Neural cell (in vitro differentiated cells): ENCODE data around the gene GPATCH3. TPM values are rescaled to one million over a fixed set of nuclear protein-coding genes. Genes with fewer than 3 reads are reported as not detected.

Experiments used
- H2AFZ ChIP-seq: fragments of 200-600, 300-800 bp; sonication (generic), shearing (Covaris generic); 2 replicates; pipeline ENCODE4 v1.6.0; 2014; ENCODE audit warnings: low read depth, mild to moderate bottlenecking, antibody characterized with exemption, low read length, moderate library complexity
- H3F3A ChIP-seq: fragments of 200-600 bp; shearing (Covaris generic); 2 replicates; pipeline ENCODE4 v1.6.1; 2016; ENCODE audit warnings: mild to moderate bottlenecking, moderate library complexity, mixed read lengths, antibody characterized with exemption, low read length; ENCODE audit not compliant: insufficient read depth, poor library complexity, severe bottlenecking
- H3K27ac ChIP-seq: fragments of 200-600, 300-800 bp; sonication (generic), shearing (Covaris generic); 2 replicates; pipeline ENCODE4 v1.5.1; 2014; ENCODE audit warnings: mild to moderate bottlenecking, low read length, moderate library complexity
- H3K27me3 ChIP-seq: fragments of 300-800, 200-600 bp; sonication (generic), shearing (Covaris generic); 2 replicates; pipeline ENCODE4 v1.6.0; 2014; ENCODE audit warnings: mild to moderate bottlenecking, low read depth, low read length, moderate library complexity; ENCODE audit not compliant: insufficient read depth
- H3K36me3 ChIP-seq: fragments of 300-800, 200-600 bp; sonication (generic), shearing (Covaris generic); 2 replicates; pipeline ENCODE4 v1.5.1; 2014; ENCODE audit warnings: mild to moderate bottlenecking, antibody characterized with exemption, low read length, moderate library complexity; ENCODE audit not compliant: insufficient read depth
- H3K4me2 ChIP-seq: fragments of 300-800, 200-600 bp; sonication (generic), shearing (Covaris generic); 2 replicates; pipeline ENCODE4 v1.6.0; 2014; ENCODE audit warnings: mild to moderate bottlenecking, low read length
- H3K4me3 ChIP-seq: fragments of 300-800, 200-600 bp; sonication (generic), shearing (Covaris generic); 2 replicates; pipeline ENCODE4 v1.5.1; 2014; ENCODE audit warnings: mild to moderate bottlenecking, low read length, moderate library complexity
- H3K79me2 ChIP-seq: fragments of 200-600 bp; shearing (Covaris generic); replicated peaks from 2 replicates; pipeline ENCODE4 v1.6.0; 2014; ENCODE audit warnings: mild to moderate bottlenecking, low read length, moderate library complexity; ENCODE audit not compliant: insufficient read depth
- H3K9ac ChIP-seq: fragments of 300-800, 200-600 bp; sonication (generic), shearing (Covaris generic); 2 replicates; pipeline ENCODE4 v1.6.1; 2016; ENCODE audit warnings: mild to moderate bottlenecking, low read length, mixed read lengths
- H3K9me2 ChIP-seq: fragments of 200-600 bp; shearing (Covaris generic); 2 replicates; pipeline ENCODE4 v1.6.1; 2016; ENCODE audit warnings: mild to moderate bottlenecking, low read length, mixed read lengths; ENCODE audit not compliant: insufficient read depth
- H3K9me3 ChIP-seq: fragments of 200-600, 300-800 bp; sonication (generic), shearing (Covaris generic); 2 replicates; pipeline ENCODE4 v1.6.1; 2016; ENCODE audit warnings: mild to moderate bottlenecking, mixed run types, low read length, moderate library complexity, mixed read lengths
- H4K20me1 ChIP-seq: fragments of 200-600 bp; shearing (Covaris generic); 2 replicates; pipeline ENCODE4 v1.6.1; 2016; ENCODE audit warnings: mild to moderate bottlenecking, mixed run types; ENCODE audit not compliant: insufficient read depth
- CTCF ChIP-seq: fragments of 450-650 bp; IDR thresholded peaks from 2 replicates; pipeline ENCODE4 v1.5.1; 2014; ENCODE audit warnings: antibody characterized with exemption, mild to moderate bottlenecking, moderate library complexity; ENCODE audit not compliant: poor library complexity, severe bottlenecking
- EP300 ChIP-seq: fragments of 450-650 bp; conservative IDR thresholded peaks from 2 replicates; pipeline ENCODE4 v1.6.1; 2014; ENCODE audit warnings: antibody characterized with exemption, mild to moderate bottlenecking, moderate library complexity; ENCODE audit not compliant: poor library complexity, severe bottlenecking
- EZH2 ChIP-seq: fragments of 200-600, 300-800 bp; shearing (Covaris generic), sonication (generic); IDR thresholded peaks from 2 replicates; pipeline ENCODE4 v1.6.1; 2014; ENCODE audit warnings: antibody characterized with exemption, low read length, borderline replicate concordance, mild to moderate bottlenecking; ENCODE audit not compliant: insufficient read depth, poor library complexity, severe bottlenecking
- MXI1 ChIP-seq: fragments of 450-650 bp; conservative IDR thresholded peaks from 2 replicates; pipeline ENCODE4 v1.6.1; 2014; ENCODE audit warnings: antibody characterized with exemption, mild to moderate bottlenecking; ENCODE audit not compliant: poor library complexity, severe bottlenecking
- POLR2AphosphoS5 ChIP-seq: IDR thresholded peaks from 2 replicates; pipeline ENCODE4 v1.6.1; 2012
- RAD21 ChIP-seq: fragments of 450-650 bp; conservative IDR thresholded peaks from 2 replicates; pipeline ENCODE4 v1.6.1; 2014; ENCODE audit warnings: antibody characterized with exemption, mild to moderate bottlenecking, moderate library complexity
- SMC3 ChIP-seq: fragments of 450-650 bp; conservative IDR thresholded peaks from 2 replicates; pipeline ENCODE4 v1.6.1; 2014; ENCODE audit warnings: antibody characterized with exemption, mild to moderate bottlenecking, moderate library complexity; ENCODE audit not compliant: poor library complexity
- TAF1 ChIP-seq: IDR thresholded peaks from 2 replicates; pipeline ENCODE4 v1.6.1; 2012; ENCODE audit warnings: low read depth
- polyA plus RNA-seq: library from polyadenylated mRNA; depleted of rRNA; stranded (reverse); fragments of >200 nt; gene quantifications from 2 replicates; pipeline ENCODE4 v1.2.3, GENCODE V29; 2014
- TF ChIP-seq, protein P1 (sequence below): IDR thresholded peaks from 2 replicates; pipeline ENCODE4 v1.6.1; 2012; ENCODE audit warnings: borderline replicate concordance

The GPATCH3 gene
- polyA plus RNA-seq, 1 donor from 2014 or later, result 7.1 TPM

DNA sequence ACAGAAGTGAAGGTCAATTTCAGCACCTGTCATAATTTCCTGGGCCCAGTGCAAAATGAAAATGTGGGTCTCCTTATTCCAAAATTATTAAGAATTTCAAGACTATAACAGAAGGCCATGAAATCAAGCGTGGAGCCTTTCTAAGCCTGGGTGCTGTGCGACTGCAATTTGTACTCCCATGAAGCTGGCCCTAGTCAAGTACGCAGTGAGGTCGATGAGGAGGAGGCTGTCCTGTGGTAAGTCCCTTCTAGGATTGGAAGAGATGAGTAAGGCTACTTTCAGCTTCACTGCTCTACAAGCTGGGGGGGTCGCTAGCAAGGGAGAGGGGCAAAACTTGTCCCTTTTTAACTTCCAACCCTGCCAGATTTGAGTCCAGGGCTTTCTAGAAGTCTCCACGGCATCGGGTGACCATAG lies 20.9 kb upstream of the GPATCH3 start:
- Histone ChIP-seq H3K9ac (no peak overlapping the region), H2AFZ (peak overlapping the region; percentile 25), H3K36me3 (no peaks in the 10 kb centered on the region), H3K27ac (peak overlapping the region; percentile 35), H3F3A (no peaks in the 10 kb centered on the region), H3K79me2 (peaks cover 16% of the 10 kb centered on the region), H3K4me2 (peak overlapping the region; percentile 7), H4K20me1 (no peaks in the 10 kb centered on the region), H3K4me3 (peak overlapping the region; percentile 80), H3K9me3 (no peaks in the 10 kb centered on the region), H3K9me2 (no peaks in the 10 kb centered on the region), H3K27me3 (no peaks in the 10 kb centered on the region)
- no peak for TF ChIP-seq RAD21
- TF ChIP-seq, protein P1, sequence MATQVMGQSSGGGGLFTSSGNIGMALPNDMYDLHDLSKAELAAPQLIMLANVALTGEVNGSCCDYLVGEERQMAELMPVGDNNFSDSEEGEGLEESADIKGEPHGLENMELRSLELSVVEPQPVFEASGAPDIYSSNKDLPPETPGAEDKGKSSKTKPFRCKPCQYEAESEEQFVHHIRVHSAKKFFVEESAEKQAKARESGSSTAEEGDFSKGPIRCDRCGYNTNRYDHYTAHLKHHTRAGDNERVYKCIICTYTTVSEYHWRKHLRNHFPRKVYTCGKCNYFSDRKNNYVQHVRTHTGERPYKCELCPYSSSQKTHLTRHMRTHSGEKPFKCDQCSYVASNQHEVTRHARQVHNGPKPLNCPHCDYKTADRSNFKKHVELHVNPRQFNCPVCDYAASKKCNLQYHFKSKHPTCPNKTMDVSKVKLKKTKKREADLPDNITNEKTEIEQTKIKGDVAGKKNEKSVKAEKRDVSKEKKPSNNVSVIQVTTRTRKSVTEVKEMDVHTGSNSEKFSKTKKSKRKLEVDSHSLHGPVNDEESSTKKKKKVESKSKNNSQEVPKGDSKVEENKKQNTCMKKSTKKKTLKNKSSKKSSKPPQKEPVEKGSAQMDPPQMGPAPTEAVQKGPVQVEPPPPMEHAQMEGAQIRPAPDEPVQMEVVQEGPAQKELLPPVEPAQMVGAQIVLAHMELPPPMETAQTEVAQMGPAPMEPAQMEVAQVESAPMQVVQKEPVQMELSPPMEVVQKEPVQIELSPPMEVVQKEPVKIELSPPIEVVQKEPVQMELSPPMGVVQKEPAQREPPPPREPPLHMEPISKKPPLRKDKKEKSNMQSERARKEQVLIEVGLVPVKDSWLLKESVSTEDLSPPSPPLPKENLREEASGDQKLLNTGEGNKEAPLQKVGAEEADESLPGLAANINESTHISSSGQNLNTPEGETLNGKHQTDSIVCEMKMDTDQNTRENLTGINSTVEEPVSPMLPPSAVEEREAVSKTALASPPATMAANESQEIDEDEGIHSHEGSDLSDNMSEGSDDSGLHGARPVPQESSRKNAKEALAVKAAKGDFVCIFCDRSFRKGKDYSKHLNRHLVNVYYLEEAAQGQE, result peak; percentile 8

DNA sequence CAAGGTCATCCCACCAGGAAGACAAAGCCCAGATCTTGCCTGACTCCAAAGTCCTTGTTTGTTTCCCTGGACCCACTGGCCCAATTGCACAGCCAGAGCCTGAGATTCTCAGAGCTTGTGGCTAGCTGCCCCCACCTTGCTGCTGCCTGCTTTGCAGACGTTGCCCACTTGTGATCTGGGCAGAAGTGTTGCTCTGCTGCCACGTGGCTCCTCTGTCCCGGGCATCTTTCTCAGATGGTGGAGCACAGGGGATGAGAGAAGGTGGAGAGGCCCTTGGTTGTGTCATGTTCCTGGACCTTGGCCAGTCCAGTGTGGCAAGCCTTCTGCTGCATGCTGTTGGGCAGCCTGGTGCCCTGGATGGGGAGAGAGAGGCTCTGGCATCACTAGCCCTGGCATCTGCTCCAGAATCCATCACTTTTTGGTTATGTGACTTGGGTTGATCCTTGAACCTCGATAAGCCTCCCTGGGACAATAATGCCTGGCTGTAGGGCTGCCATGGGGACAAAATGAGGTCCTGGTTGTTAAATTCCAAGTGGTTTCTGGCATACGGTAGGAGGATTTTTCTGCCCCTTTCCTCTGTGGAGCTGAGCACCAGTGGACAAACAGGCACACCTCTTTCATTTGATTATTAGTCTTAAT lies 15.1 kb upstream of the GPATCH3 start:
- H3K4me3 ChIP-seq, result no peak overlapping the region
- no peaks in the 10 kb centered on the region for H3K36me3 ChIP-seq
- no peaks in the 10 kb centered on the region for H3K27me3 ChIP-seq
- no peaks in the 10 kb centered on the region for H3K9me3 ChIP-seq
- TF ChIP-seq TAF1 (no peak), EP300 (no peak), CTCF (no peak)
- no peaks in the 10 kb centered on the region for H3K79me2 ChIP-seq
- H2AFZ ChIP-seq, result no peak overlapping the region
- H3K27ac ChIP-seq, result no peak overlapping the region
- no peaks in the 10 kb centered on the region for H3F3A ChIP-seq
- H3K4me2 ChIP-seq, result no peak overlapping the region
- H3K9ac ChIP-seq, result no peak overlapping the region
- no peaks in the 10 kb centered on the region for H4K20me1 ChIP-seq
- no peaks in the 10 kb centered on the region for H3K9me2 ChIP-seq

DNA sequence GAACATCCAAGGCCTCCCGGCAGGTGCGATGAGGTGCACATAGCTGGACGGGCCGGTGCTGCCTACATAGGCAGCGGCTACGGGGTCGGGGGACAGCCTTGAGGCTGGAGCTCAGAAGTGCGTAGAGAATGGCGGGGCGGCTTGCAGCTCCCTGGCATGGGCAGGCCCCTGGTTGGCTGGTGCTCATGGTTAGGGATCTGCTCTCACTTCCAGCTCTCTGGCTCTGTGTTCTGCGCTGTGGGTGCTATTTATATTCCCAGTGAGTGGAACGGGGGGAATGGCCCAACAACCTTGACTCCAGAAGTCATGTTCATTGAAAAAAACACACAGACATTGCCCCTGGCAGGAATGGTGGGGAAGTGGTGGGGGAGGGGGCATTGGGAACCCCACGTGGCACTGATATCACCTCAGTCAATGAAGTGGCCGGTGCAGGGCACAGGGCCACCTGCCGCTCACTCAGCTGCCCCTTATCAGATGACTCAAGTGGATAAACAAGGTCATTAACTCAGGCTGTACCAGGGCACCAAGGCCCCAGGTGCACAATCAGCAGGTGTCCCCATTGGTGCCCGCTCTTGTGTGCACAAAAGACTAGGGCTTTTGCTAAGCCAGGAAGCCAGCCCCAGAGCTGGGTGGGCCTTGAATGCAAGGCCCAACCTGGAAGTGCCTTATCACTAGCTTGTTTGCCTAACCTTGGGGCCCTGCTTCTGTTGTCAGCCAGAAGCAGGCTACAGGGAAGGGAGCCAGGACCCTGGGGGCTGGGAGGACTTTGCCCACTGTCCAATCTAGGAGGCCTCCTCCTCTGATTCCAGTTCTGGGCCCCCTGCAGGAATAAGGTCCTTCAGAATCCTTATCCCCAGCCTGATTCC lies 13.7 kb upstream of the GPATCH3 start, which contains the start of gene NR0B2:
Gene NR0B2 (minus strand): TSS at position 222 of the 866 bp plus-strand sequence. CDS start 35 bp downstream, at position 187.
- H4K20me1 ChIP-seq, result no peaks in the 10 kb centered on the region
- H3K4me2 ChIP-seq, result no peak within 1 kb of the TSS
- H3K9me3 ChIP-seq, result no peaks in the 10 kb centered on the region
- TF ChIP-seq EZH2 (no peak), SMC3 (no peak), MXI1 (no peak), TAF1 (no peak), POLR2AphosphoS5 (no peak)
- H3K36me3 ChIP-seq, result no peaks in the 10 kb centered on the region
- no peaks in the 10 kb centered on the region for H3K9me2 ChIP-seq
- H3K27ac ChIP-seq, result no peak within 1 kb of the TSS
- no peak within 1 kb of the TSS for H3K9ac ChIP-seq
- H3K27me3 ChIP-seq, result no peaks in the 10 kb centered on the region
- H3F3A ChIP-seq, result no peaks in the 10 kb centered on the region
- no peak within 1 kb of the TSS for H3K4me3 ChIP-seq
- H3K79me2 ChIP-seq, result no peaks in the 10 kb centered on the region
- no peak within 1 kb of the TSS for H2AFZ ChIP-seq
